ENCODE data around the gene C12orf57. TPM values are rescaled to one million over a fixed set of nuclear protein-coding genes. Genes with fewer than 3 reads are reported as not detected.

Gene C12orf57
- total and polyA plus RNA-seq, 9 of the 15 experiments (the other 6 are each of a cell fraction or from before 2014, with no cell fraction given) = 26.7 to 191 (median 107) TPM

DNA sequence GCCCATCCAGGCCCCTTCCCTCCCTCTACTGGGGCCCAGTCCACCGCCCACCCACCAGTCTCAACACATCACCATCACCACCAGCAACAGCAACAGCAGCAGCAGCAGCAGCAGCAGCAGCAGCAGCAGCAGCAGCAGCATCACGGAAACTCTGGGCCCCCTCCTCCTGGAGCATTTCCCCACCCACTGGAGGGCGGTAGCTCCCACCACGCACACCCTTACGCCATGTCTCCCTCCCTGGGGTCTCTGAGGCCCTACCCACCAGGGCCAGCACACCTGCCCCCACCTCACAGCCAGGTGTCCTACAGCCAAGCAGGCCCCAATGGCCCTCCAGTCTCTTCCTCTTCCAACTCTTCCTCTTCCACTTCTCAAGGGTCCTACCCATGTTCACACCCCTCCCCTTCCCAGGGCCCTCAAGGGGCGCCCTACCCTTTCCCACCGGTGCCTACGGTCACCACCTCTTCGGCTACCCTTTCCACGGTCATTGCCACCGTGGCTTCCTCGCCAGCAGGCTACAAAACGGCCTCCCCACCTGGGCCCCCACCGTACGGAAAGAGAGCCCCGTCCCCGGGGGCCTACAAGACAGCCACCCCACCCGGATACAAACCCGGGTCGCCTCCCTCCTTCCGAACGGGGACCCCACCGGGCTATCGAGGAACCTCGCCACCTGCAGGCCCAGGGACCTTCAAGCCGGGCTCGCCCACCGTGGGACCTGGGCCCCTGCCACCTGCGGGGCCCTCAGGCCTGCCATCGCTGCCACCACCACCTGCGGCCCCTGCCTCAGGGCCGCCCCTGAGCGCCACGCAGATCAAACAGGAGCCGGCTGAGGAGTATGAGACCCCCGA lies 7.0 kb upstream of the C12orf57 start (continued):
- no peak for TF ChIP-seq MED1 (CRISPR knock-in tag; IDR thresholded peaks at IDR 0.05; ENCODE audit: borderline replicate concordance)
- TF ChIP-seq CREBBP (IDR thresholded peaks at IDR 0.05; ENCODE audit: low read depth, low read length) = no peak
- no peak for TF ChIP-seq TCF7L2 (IDR thresholded peaks at IDR 0.05; ENCODE audit: low read depth, low read length)
- TF ChIP-seq ZNF23 (CRISPR knock-in tag; IDR thresholded peaks at IDR 0.05) = no peak
- TF ChIP-seq NBN (IDR thresholded peaks at IDR 0.05; ENCODE audit: low read depth) = no peak
- no peak for TF ChIP-seq RFX7 (CRISPR knock-in tag; IDR thresholded peaks at IDR 0.05)
- TF ChIP-seq, protein P1, sequence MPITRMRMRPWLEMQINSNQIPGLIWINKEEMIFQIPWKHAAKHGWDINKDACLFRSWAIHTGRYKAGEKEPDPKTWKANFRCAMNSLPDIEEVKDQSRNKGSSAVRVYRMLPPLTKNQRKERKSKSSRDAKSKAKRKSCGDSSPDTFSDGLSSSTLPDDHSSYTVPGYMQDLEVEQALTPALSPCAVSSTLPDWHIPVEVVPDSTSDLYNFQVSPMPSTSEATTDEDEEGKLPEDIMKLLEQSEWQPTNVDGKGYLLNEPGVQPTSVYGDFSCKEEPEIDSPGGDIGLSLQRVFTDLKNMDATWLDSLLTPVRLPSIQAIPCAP (CRISPR knock-in tag; IDR thresholded peaks at IDR 0.05; ENCODE audit: borderline replicate concordance) = no peak
- no peak for TF ChIP-seq JUNB (CRISPR knock-in tag; conservative IDR thresholded peaks at IDR 0.05)
- TF ChIP-seq LARP7 (IDR thresholded peaks at IDR 0.05) = no peak
- no peak for TF ChIP-seq ETV6 (IDR thresholded peaks at IDR 0.05; ENCODE audit: borderline replicate concordance in 1 of 2, low read depth in 2 of 2, low read length in 1 of 2)
- no peak for TF ChIP-seq ETV6 (CRISPR knock-in tag; IDR thresholded peaks at IDR 0.05; ENCODE audit: borderline replicate concordance)
- TF ChIP-seq ZNF778 (CRISPR knock-in tag; IDR thresholded peaks at IDR 0.05) = no peak
- TF ChIP-seq, protein P2, sequence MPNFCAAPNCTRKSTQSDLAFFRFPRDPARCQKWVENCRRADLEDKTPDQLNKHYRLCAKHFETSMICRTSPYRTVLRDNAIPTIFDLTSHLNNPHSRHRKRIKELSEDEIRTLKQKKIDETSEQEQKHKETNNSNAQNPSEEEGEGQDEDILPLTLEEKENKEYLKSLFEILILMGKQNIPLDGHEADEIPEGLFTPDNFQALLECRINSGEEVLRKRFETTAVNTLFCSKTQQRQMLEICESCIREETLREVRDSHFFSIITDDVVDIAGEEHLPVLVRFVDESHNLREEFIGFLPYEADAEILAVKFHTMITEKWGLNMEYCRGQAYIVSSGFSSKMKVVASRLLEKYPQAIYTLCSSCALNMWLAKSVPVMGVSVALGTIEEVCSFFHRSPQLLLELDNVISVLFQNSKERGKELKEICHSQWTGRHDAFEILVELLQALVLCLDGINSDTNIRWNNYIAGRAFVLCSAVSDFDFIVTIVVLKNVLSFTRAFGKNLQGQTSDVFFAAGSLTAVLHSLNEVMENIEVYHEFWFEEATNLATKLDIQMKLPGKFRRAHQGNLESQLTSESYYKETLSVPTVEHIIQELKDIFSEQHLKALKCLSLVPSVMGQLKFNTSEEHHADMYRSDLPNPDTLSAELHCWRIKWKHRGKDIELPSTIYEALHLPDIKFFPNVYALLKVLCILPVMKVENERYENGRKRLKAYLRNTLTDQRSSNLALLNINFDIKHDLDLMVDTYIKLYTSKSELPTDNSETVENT (CRISPR knock-in tag; IDR thresholded peaks at IDR 0.05) = no peak
- no peak for TF ChIP-seq SAP30 (IDR thresholded peaks at IDR 0.05; ENCODE audit: borderline replicate concordance, insufficient read depth, low read depth, low read length, poor library complexity, severe bottlenecking)
- no peak for TF ChIP-seq ZNF586 (CRISPR knock-in tag; conservative IDR thresholded peaks at IDR 0.05)
- TF ChIP-seq CHD4 (IDR thresholded peaks at IDR 0.05; ENCODE audit: insufficient read depth, insufficient replicate concordance, low read depth, low read length, poor library complexity, severe bottlenecking) = no peak
- TF ChIP-seq ZNF184 (CRISPR knock-in tag; IDR thresholded peaks at IDR 0.05) = no peak
- no peak for TF ChIP-seq BRD9 (IDR thresholded peaks at IDR 0.05; ENCODE audit: low read depth, partially characterized antibody)
- TF ChIP-seq SUPT5H (IDR thresholded peaks at IDR 0.05) = 0 out of 2 replicates have a peak, but pooled peaks have one; percentile 26
- TF ChIP-seq ZC3H11A (IDR thresholded peaks at IDR 0.05; ENCODE audit: low read depth, low read length) = no peak
- no peak for TF ChIP-seq FIP1L1 (IDR thresholded peaks at IDR 0.05; ENCODE audit: low read depth, low read length, poor library complexity, severe bottlenecking)
- TF ChIP-seq, protein P3, sequence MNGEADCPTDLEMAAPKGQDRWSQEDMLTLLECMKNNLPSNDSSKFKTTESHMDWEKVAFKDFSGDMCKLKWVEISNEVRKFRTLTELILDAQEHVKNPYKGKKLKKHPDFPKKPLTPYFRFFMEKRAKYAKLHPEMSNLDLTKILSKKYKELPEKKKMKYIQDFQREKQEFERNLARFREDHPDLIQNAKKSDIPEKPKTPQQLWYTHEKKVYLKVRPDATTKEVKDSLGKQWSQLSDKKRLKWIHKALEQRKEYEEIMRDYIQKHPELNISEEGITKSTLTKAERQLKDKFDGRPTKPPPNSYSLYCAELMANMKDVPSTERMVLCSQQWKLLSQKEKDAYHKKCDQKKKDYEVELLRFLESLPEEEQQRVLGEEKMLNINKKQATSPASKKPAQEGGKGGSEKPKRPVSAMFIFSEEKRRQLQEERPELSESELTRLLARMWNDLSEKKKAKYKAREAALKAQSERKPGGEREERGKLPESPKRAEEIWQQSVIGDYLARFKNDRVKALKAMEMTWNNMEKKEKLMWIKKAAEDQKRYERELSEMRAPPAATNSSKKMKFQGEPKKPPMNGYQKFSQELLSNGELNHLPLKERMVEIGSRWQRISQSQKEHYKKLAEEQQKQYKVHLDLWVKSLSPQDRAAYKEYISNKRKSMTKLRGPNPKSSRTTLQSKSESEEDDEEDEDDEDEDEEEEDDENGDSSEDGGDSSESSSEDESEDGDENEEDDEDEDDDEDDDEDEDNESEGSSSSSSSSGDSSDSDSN (IDR thresholded peaks at IDR 0.05; ENCODE audit: borderline replicate concordance in 1 of 2, low read depth in 2 of 2, low read length in 2 of 2) = no peak
- no peak for TF ChIP-seq RBBP5 (IDR thresholded peaks at IDR 0.05; ENCODE audit: borderline replicate concordance, insufficient read depth, low read length, poor library complexity, severe bottlenecking)
